Measurements from ENCODE around the gene LIN37. TPM values are rescaled to one million over a fixed set of nuclear protein-coding genes. Genes with fewer than 3 reads are reported as not detected.
A peak's percentile ranks its signal among the peaks of the same experiment; 100 is the strongest.

Gene LIN37
- total RNA-seq, 3 donors from 2014 or later: 7.6 to 14.3 (median 8.6) TPM

GRCh38 chr19:35734889-35735288 lies 13.5 kb upstream of the LIN37 start:
- intact Hi-C loops (cut with DNase I, micrococcal nuclease): no loop called here
- Histone ChIP-seq H3K36me3 (ENCODE audit: low read depth) (peaks cover 13% of the 10 kb centered on the region), H3K9me3 (no peaks in the 10 kb centered on the region), H3K4me3 (no peak overlapping the region), H3K4me1 (ENCODE audit: low read depth) (peaks cover 6% of the 10 kb centered on the region)
- ATAC-seq: no peak
- no peak for TF ChIP-seq CTCF (IDR thresholded peaks at IDR 0.05)
- DNase-seq: no peak

- Histone ChIP-seq H3K9me3 (no peaks in the 10 kb centered on the region), H3K36me3 (ENCODE audit: low read depth) (peaks cover 4% of the 10 kb centered on the region), H3K4me1 (ENCODE audit: low read depth) (peaks cover 8% of the 10 kb centered on the region), H3K4me3 (no peak overlapping the region)
- intact Hi-C loops (cut with DNase I, micrococcal nuclease): no loop called here
- DNase-seq: peak in 1 of 3 donors; percentile 47
- no peak for TF ChIP-seq CTCF (IDR thresholded peaks at IDR 0.05)
- no peak for ATAC-seq
These were observed 11.2 kb upstream of the LIN37 start for GRCh38 chr19:35736913-35737886.

GRCh38 chr19:35738021-35738886 lies 10.1 kb upstream of the LIN37 start:
- peaks cover 4% of the 10 kb centered on the region for H3K36me3 ChIP-seq (ENCODE audit: low read depth)
- H3K4me3 ChIP-seq: no peak overlapping the region
- ATAC-seq: no peak
- TF ChIP-seq CTCF (IDR thresholded peaks at IDR 0.05): no peak
- intact Hi-C loops (cut with DNase I, micrococcal nuclease): no loop called here
- peaks cover 8% of the 10 kb centered on the region for H3K4me1 ChIP-seq (ENCODE audit: low read depth)
- DNase-seq: peak in 1 of 3 donors; percentile 57
- H3K9me3 ChIP-seq: no peaks in the 10 kb centered on the region

- intact Hi-C loops (cut with DNase I, micrococcal nuclease): no loop called here
- ATAC-seq: no peak
- DNase-seq: no peak
- Histone ChIP-seq H3K36me3 (ENCODE audit: low read depth) (peaks cover 4% of the 10 kb centered on the region), H3K9me3 (no peaks in the 10 kb centered on the region), H3K4me1 (ENCODE audit: low read depth) (peaks cover 8% of the 10 kb centered on the region), H3K4me3 (no peak overlapping the region)
- TF ChIP-seq CTCF (IDR thresholded peaks at IDR 0.05): no peak
These were observed 9.5 kb upstream of the LIN37 start for GRCh38 chr19:35738887-35739229.

GRCh38 chr19:35739275-35740107 lies 8.9 kb upstream of the LIN37 start:
- peaks cover 4% of the 10 kb centered on the region for H3K36me3 ChIP-seq (ENCODE audit: low read depth)
- DNase-seq: no peak
- H3K9me3 ChIP-seq: no peaks in the 10 kb centered on the region
- ATAC-seq: no peak
- no peak overlapping the region for H3K4me3 ChIP-seq
- peaks cover 15% of the 10 kb centered on the region for H3K4me1 ChIP-seq (ENCODE audit: low read depth)
- intact Hi-C loops (cut with DNase I, micrococcal nuclease): no loop called here
- TF ChIP-seq CTCF (IDR thresholded peaks at IDR 0.05): no peak

Data from mucosa of descending colon (tissue), 3 donors.